HEK293T (cell line): ENCODE measurements around the gene CCR8.
A peak's percentile ranks its signal among the peaks of the same experiment; 100 is the strongest.

Experiments
- CTCF ChIA-PET: fragments of 350-600 bp; formaldehyde crosslinking; extraction: SDS; loops from one replicate; lab custom pipeline; 2021; ENCODE audit warnings: antibody characterized with exemption, inconsistent platforms; lab: Yijun Ruan, JAX
- POLR2A ChIA-PET: fragments of 350-600 bp; formaldehyde crosslinking; extraction: SDS; loops from one replicate; lab custom pipeline; 2020; ENCODE audit warnings: antibody characterized with exemption, inconsistent platforms; lab: Yijun Ruan, JAX
- DNase-seq: peaks from one replicate; pipeline ENCODE4 v3.0.0; 2012; ENCODE audit warnings: mixed read lengths; ENCODE audit errors: extremely low spot score
- ARNT ChIP-seq: fragments of 450-650 bp; IDR thresholded peaks from 2 replicates; pipeline ENCODE4 v1.6.1; 2017; ENCODE audit warnings: mild to moderate bottlenecking
- BHLHE40 ChIP-seq: fragments of 450-650 bp; IDR thresholded peaks from 2 replicates; pipeline ENCODE4 v1.6.1; 2016; ENCODE audit warnings: mild to moderate bottlenecking, moderate library complexity, borderline replicate concordance
- CTBP1 ChIP-seq: fragments of 450-650 bp; IDR thresholded peaks from 2 replicates; pipeline ENCODE4 v1.6.1; 2016; ENCODE audit warnings: borderline replicate concordance
- ELF4 ChIP-seq: fragments of 450-650 bp; IDR thresholded peaks from 2 replicates; pipeline ENCODE4 v1.6.1; 2017; ENCODE audit warnings: antibody characterized with exemption
- FOXA1 ChIP-seq: fragments of 450-650 bp; IDR thresholded peaks from 2 replicates; pipeline ENCODE4 v1.6.1; 2016; ENCODE audit warnings: mild to moderate bottlenecking
- FOXK2 ChIP-seq: fragments of 450-650 bp; IDR thresholded peaks from 2 replicates; pipeline ENCODE4 v1.6.1; 2016; ENCODE audit warnings: mild to moderate bottlenecking
- FOXM1 ChIP-seq: fragments of 450-650 bp; IDR thresholded peaks from 2 replicates; pipeline ENCODE4 v1.6.1; 2017; ENCODE audit warnings: mild to moderate bottlenecking, borderline replicate concordance
- HDGF ChIP-seq: fragments of 450-650 bp; IDR thresholded peaks from 2 replicates; pipeline ENCODE4 v1.6.1; 2017; ENCODE audit warnings: antibody characterized with exemption, borderline replicate concordance
- L3MBTL2 ChIP-seq: fragments of 450-650 bp; conservative IDR thresholded peaks from 2 replicates; pipeline ENCODE4 v1.6.1; 2016; ENCODE audit warnings: mild to moderate bottlenecking
- LEF1 ChIP-seq: fragments of 450-650 bp; IDR thresholded peaks from 2 replicates; pipeline ENCODE4 v1.6.1; 2017; ENCODE audit warnings: mild to moderate bottlenecking, borderline replicate concordance
- NFRKB ChIP-seq: fragments of 450-650 bp; IDR thresholded peaks from 2 replicates; pipeline ENCODE4 v1.6.1; 2016; ENCODE audit warnings: mild to moderate bottlenecking, moderate library complexity
- PKNOX1 ChIP-seq: fragments of 450-650 bp; IDR thresholded peaks from 2 replicates; pipeline ENCODE4 v1.6.1; 2016
- SP1 ChIP-seq: fragments of 450-650 bp; IDR thresholded peaks from 2 replicates; pipeline ENCODE4 v1.6.1; 2017
- SUZ12 ChIP-seq: fragments of 450-650 bp; IDR thresholded peaks from 2 replicates; pipeline ENCODE4 v1.6.1; 2016; ENCODE audit warnings: mild to moderate bottlenecking
- TARDBP ChIP-seq: fragments of 450-650 bp; IDR thresholded peaks from 2 replicates; pipeline ENCODE4 v1.6.1; 2016
- ZNF384 ChIP-seq: fragments of 450-650 bp; IDR thresholded peaks from 2 replicates; pipeline ENCODE4 v1.6.1; 2016

Gene CCR8

GRCh38 chr3:39290255-39290654, 39.3 kb upstream of the CCR8 start:
- POLR2A ChIA-PET: no interaction called here
- no peak for TF ChIP-seq ELF4
- no peak for TF ChIP-seq FOXM1
- no peak for TF ChIP-seq HDGF
- no peak for TF ChIP-seq TARDBP
- TF ChIP-seq CTBP1: no peak
- no peak for TF ChIP-seq NFRKB
- TF ChIP-seq ARNT: no peak
- TF ChIP-seq FOXA1: no peak
- TF ChIP-seq SUZ12: no peak
- no peak for TF ChIP-seq LEF1
- no peak for TF ChIP-seq PKNOX1
- TF ChIP-seq SP1: no peak
- TF ChIP-seq FOXK2: no peak
- no peak for TF ChIP-seq L3MBTL2
- no peak for TF ChIP-seq ZNF384
- DNase-seq: no peak

GRCh38 chr3:39291903-39292329, 37.6 kb upstream of the CCR8 start:
- CTCF ChIA-PET: interaction anchor here (0.9 to 4.3 kb wide), 15 partner anchors 10 to 195 kb away, joined by 3 to 40 read pairs (median 4); partner anchors contain the start of gene XIRP1
- TF ChIP-seq SUZ12: no peak
- peak; percentile 78 for TF ChIP-seq PKNOX1
- POLR2A ChIA-PET: interaction anchor here (1.5 kb wide), 1 partner anchor 102 kb away, joined by 5 read pairs; no protein-coding TSS in a partner anchor

More at GRCh38 chr3:39290255-39290654, 39.3 kb upstream of the CCR8 start:
- CTCF ChIA-PET: interaction anchor here (0.9 to 4.3 kb wide), 7 partner anchors 12 to 185 kb away, joined by 3 to 40 read pairs (median 6); partner anchors contain the start of gene XIRP1

GRCh38 chr3:39292961-39293360, 36.5 kb upstream of the CCR8 start:
- DNase-seq: no peak
- ChIA-PET CTCF (interaction anchor here (0.6 to 4.3 kb wide), 7 partner anchors 9 to 448 kb away, joined by 3 to 40 read pairs (median 4); partner anchors contain the start of gene XIRP1), POLR2A (no interaction called here)
- TF ChIP-seq HDGF (no peak), FOXK2 (no peak), ELF4 (no peak), LEF1 (no peak), ARNT (no peak), CTBP1 (no peak), SUZ12 (no peak), BHLHE40 (no peak), PKNOX1 (no peak), FOXA1 (no peak), ZNF384 (no peak), TARDBP (no peak), L3MBTL2 (no peak), NFRKB (no peak), FOXM1 (no peak), SP1 (no peak)

More at GRCh38 chr3:39291903-39292329, 37.6 kb upstream of the CCR8 start:
- peak; percentile 80 for DNase-seq

- DNase-seq: no peak
- CTCF ChIA-PET: no interaction called here
- TF ChIP-seq BHLHE40 (no peak), TARDBP (no peak), FOXM1 (no peak), ELF4 (no peak), NFRKB (no peak), CTBP1 (no peak), SP1 (no peak), ARNT (no peak), FOXA1 (no peak), SUZ12 (no peak)
- POLR2A ChIA-PET: no interaction called here
Measured at GRCh38 chr3:39294446-39295183, 34.9 kb upstream of the CCR8 start.

- CTCF ChIA-PET: interaction anchor here (0.6 kb wide), 1 partner anchor 18 kb away, joined by 3 read pairs; no protein-coding TSS in a partner anchor
- DNase-seq: no peak
- no peak for TF ChIP-seq ARNT
- TF ChIP-seq HDGF: no peak
- no peak for TF ChIP-seq FOXK2
- TF ChIP-seq SP1: no peak
- no peak for TF ChIP-seq L3MBTL2
- TF ChIP-seq BHLHE40: no peak
- TF ChIP-seq NFRKB: no peak
- TF ChIP-seq SUZ12: no peak
- no peak for TF ChIP-seq FOXM1
- POLR2A ChIA-PET: no interaction called here
Measured at GRCh38 chr3:39295184-39295775, 34.2 kb upstream of the CCR8 start.
